DMS153 treated with DMSO at 0.1 percent for 48 hours (cell line): ENCODE measurements around the gene UGT3A1.
"Not testable (repeated sequence)": the region's sequence is repeated elsewhere in the genome, so short reads cannot be mapped to it uniquely, and the experiment has no call there.

Experiments used
- DNase-seq: peaks from one replicate; lab custom pipeline; 2025; ENCODE audit not compliant: unreplicated experiment; lab: John Stamatoyannopoulos, UW

UGT3A1 gene

DNA sequence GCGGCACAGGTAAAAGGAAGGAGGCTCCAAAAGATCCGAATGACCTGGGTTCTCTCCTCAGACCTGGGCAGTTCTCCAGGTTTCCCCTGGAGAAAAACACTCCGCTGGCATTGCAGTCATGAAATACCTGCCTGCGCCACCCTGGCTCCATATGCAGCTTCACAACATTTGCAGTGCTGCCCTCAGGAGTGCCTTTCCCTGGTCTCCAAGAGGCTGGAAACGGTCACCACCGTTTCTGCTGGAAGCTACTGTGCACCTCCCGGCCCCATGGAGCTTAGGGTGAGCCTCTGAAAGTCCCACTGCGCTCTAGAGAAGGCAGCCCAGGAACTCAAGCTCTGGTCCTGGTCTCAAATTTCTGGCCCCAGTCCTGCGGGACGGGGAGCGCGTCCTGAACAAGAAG is 670 bp downstream of the UGT3A1 start:
- no peak for DNase-seq

DNA sequence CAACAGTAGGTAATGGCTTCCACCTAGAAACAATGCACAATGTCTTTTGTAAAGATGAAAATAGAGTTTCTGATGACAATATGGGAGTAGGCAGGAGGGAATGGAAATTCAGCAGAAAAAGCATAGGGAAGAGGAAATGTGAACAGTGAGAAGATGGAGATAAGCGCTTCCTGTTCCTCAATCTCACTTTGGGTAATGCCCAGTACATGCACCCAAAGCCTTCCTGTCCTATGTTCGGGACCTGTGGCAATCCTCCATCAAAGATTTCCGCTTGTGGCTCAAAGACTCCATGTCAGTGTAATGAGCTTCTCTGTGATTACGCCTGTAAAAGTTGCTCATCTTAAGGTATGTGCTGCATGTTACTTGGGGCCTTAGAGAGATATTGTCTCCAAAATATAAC is 2.7 kb downstream of the UGT3A1 start:
- no peak for DNase-seq

DNA sequence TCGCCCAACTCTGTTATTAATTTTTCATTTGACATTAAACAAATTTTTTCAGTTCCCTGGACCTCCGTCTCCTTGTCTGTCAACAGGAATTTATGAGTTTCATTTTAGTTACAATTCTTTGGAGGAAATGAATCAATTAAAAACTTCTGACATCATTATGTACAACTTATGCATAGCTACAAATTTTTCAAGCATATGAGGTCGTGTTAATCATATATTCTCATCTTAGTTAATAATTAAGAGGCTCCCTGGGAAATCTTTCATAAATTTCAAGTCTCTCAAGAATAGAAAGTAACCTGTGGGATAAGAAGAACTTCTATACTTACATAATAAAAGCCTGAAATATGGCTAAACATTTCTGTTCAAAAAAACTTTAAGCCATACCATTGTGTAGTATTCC is 3.4 kb downstream of the UGT3A1 start:
- no peak for DNase-seq

DNA sequence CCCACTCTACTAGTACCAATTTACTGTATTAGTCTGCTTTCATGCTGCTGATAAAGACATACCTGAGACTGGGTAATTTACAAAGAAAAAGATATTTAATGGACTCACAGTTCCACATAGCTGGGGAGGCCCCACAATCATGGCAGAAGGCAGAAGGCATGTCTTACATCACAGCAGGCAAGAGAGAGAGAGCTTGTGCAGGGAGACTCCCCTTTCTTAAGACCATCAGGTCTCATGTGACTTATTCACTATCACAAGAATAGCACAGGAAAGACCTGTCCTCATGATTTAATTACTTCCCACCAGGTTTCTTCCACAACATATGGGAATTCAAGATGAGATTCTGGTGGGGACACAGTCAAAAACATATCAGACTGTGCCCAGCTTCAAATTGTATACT is 11.5 kb downstream of the UGT3A1 start:
- no peak for DNase-seq

DNA sequence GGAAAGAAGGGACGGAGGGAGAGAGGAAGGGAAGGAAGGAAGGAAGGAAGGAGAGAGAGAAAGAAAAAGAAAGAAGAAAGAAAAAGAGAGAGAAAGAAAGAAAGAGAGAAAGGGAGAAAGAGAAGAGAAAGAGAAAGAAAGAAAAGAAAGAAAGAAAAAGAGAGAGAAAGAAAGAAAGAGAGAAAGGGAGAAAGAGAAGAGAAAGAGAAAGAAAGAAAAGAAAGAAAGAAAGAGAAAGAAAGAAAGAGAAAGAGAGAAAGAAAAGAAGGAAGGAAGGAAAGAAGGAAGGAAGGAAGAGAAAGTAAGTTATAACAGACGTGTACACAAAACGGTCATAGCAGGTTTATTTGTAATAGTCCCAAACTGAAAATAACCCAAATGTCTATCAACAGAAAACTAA is 14.3 kb downstream of the UGT3A1 start:
- DNase-seq, result not testable (repeated sequence)

DNA sequence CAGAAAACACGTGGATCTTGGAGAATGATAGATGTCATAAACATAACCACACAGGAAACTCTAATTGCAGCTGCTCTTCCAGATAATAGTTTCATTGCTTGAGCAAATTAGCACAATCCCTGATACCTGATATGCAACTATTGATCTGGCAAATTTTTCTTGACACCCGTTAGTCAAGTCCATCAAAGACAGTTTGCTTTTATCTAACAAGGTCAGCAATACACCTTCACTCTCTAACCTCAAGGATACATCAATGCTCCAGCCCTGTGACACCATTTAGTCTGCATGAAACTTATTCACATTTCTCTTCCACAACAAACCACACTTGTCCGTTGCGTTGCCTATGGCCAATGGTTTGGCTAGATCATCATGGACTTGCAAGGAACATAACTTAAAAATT is 16.6 kb downstream of the UGT3A1 start:
- DNase-seq, result no peak

DNA sequence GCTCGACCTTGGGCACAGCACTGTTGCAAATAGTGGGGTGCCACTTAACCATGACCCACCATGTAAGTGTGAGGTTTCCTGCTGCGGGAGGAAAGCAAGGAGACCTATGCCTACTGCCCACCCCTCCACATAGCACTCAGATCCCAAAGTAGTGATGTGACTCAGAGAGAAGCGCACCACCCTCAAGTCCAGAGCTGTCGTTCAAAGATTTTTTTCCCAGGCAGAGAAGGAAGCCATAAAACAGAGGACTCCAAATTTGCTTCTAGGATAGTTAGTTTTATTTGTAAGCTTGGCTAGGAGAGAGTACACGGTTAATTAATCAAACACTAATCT is 19.3 kb downstream of the UGT3A1 start:
- no peak for DNase-seq

DNA sequence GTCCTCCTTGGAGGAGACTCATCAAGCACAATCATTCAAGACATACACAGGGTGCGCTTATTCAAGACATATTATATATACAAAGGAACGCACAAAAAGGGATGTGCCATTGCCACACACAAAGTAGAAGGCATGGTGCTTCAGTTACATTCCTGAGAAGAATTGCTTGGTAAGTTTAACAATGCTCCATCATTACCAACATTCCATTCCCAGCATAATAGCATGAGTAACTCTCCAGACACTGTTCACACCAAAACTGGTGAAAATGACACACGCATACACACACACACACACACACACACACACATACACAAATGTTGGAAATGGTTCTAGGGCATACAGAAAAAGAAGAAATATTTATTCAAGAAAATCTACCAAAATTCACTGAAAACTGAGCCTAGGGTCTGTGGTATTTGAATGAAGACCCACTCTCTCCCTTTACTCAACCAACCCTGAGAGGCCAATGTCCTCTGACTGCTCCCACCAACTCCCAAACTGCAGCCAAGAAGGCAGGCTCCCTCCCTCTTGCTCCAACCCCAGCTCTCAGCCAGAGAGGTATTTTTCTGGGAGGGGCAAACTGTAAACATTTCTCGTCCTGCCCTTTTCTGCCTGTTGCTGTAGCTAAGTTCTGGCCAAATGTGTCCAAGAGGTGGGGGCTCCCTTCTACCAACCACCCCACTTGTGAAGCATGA is 19.9 kb downstream of the UGT3A1 start:
- DNase-seq, result no peak

DNA sequence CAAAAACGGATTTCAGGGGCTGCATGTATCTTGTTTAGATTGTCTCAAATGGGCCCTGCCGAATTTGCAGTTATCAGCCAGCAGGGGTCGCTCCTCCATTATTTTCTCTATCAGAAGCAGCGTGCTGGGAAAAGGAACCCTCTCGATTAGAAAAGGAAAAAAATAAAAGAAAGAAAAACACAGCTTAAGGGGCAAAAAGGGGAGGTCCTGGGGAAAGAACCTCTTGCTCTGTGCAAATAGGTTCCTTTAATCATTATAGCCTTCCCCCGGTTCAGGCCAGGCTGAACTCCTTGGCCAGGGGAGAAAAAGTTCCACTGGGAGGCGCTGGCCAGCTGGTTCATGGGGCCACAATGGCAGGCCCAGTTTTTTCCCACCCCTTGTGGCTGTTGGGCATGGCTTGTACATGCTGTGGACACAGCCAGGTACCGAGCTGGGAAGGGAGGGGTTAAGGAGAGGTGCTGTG is 27.8 kb downstream of the UGT3A1 start:
- no peak for DNase-seq

DNA sequence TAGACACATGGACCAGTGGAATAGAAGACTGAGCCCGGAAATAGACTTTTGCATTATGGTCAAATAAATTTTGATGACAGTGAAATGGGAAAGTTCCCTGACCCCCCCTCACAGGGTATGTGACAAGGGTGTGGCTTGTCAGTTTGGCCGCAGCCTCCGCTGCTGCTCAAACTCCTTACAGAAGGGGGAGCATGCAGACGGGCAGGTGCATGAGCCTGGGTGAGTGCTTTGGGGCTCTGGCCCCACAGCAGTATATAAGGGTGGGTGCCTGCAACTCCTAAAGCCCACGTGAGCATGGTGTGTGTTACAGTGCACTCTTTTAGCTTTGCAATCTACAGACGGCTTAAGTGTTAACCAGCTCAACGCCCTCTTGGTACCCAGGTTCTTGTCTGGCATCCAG is 30.9 kb downstream of the UGT3A1 start:
- DNase-seq, result no peak

DNA sequence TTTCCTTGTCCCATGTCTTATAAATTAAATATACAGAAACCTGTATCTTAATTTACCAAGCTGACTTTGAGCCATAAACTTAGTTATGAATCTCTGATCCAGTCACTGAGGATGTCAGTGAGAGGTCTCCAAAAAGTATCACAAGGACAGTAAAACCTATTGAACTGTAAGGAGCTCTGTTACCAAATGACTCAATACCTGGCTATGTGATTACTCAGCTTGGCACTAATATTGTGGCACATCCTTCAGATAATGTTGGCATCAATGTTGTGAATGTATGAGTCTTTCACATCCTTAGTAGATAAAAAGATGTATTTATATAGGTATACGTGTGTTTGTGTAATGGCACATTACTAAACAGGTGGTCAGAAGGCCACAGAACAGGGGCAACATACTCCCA is 34.8 kb downstream of the UGT3A1 start:
- DNase-seq, result no peak

DNA sequence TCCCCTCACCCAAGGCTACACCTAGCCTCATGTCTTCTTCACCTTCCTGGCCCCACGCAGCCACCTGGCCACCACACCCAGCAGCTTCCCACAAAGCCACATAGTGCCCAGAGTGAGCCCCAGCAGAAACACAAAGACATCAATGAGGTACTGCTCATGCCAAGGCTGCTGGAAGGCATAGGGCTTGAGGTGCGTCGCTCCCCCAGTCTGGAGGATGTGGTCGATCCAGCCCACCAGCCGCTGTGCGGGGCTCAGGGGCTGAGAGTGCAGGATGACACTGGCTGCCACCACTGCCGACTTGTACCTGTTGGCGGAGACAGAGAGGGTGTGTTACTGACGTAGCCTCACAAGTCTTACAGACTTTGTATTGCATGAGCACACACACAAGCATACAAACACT is 37.0 kb downstream of the UGT3A1 start:
- DNase-seq, result no peak

DNA sequence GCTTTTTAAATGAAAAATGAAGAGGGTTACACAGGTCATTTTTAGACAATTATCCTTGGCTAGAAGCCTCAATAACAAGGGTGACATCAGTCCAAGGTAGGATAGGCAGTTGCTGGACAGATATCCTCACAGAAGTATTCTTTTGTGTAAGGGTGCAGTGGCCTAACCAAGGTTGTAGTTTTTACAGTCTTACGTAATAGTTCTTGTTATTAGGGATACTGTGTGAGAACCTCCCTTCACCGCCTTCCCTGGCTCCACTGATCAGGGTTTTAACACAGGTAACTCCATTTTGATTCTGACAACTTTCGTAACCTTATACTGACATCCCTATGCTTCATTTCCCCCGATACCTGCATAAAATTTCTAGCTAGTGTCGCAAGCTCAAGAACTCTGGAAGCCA is 44.1 kb downstream of the UGT3A1 start:
- DNase-seq, result no peak

DNA sequence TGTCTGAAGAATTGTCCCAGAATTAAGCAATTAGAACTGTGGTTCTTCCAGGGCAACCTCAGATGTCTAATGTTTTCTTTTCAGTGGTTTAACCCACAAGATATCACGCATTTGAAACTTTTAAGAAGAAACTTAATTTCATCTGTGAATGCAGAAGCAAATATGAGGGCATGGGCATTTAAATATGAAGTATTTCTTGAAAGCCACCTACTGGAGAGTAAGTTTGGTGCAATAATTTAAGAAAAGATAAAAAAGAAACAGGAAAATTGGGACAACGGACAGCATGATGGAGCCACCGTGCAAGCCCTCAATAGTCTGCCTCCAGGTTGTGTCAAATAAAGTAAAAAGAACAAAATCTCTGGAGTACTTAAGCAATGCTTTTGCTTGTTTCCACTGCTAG is 51.6 kb downstream of the UGT3A1 start:
- no peak for DNase-seq

DNA sequence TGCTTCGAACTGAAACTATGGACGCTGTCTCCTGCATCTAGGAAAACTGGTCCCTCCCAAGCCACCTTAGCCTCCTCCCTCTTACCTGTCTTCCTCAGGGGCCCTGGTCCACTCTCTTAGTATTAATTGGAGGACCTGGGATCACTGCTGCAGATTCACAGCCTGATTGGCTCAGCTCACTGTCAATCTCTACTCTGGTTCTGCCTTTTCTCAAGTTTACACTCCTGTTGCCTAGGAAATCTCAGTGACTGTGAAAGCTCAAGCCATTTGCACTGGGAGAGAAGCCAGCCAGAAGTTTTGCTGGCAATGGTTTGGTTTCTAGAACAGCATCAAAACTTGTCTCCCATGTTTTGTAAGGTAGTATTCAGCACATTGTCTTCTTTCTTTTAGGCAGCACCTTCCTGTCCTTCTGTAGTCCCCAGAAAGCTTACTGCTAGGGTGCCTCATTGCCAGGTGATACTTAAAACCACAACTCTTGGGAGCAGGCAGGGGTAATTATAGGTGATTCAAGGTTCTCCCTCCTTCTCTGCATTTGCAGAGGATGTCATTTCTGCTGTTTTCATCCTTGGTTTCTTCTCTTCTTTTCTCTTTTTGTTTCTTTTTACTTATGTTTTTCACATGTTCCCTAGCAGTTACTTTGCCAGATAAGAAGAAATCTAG is 52.5 kb downstream of the UGT3A1 start, which contains the start of gene CAPSL:
Gene CAPSL (minus strand): TSS at position 55 of the 660 bp plus-strand sequence. CDS start 17,502 bp downstream, outside the sequence.
- no peak for DNase-seq

DNA sequence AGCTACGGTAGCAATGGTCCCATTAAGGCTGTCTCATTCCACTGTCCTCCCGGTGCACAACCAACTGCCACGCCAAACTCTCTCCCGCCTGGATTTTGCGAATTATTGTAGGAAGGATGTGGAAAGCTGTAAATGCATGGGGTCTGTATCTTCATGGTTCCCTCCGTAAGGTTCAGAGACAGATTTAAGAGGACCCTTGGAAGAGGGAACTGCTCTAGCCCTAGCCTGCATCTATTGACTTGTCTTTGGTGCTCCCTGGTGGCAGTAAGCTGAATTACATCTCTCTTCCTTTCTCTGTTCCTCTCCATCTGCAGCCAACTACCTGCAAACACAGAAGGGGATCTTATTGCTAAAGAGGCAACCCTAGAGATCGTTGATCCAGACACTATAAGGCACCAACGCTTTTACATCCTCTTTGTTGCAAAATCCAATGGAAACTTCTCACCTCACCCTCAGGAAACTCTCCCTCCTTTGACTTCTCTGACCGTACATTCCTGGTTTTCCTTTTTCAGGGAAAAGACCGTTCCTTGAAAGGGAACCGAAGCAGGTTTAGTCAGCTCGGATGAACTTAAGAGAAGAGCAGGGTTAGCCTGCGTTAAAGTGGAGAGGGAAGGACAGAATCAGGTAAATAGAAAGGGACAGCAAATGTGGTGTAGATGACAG is 64.7 kb downstream of the UGT3A1 start:
- peak; percentile 59 for DNase-seq

DNA sequence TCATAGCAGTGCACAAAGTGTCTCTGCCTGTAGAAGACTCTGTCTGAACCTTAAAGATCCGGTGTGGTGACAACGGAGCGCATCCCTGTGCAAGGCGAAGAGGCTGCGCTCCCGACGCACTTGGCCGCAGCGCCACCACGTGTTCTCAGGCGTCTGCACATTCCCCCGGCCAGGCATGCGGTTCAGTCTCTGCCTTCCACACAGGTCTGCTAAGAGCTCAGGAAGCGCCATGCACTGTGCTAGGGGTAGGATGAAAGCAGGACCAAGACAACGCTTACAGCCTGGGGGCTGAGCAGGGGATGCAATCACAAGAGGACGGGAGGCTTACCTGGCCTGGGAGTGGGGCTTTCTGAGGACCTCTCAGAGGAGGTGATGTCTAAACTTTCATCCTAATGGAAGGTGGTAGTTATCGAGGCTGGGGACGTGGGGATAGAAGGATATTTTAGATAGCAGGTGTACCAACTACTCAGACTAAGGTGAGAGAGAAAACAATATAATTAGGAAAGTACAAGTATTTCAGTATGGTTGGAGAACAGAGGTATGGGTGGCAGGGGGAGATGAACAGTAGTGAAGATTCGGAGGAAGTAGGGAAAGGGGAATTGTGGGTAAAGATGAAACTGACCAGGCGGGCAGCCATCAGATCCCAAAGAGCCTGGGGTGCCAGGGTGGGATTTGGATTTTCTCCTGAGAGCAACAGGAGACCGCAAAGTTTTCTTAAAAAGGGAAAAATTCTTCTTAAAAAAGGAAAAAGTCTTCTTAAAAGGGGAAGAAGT is 66.1 kb downstream of the UGT3A1 start:
- DNase-seq, result peak; percentile 41

DNA sequence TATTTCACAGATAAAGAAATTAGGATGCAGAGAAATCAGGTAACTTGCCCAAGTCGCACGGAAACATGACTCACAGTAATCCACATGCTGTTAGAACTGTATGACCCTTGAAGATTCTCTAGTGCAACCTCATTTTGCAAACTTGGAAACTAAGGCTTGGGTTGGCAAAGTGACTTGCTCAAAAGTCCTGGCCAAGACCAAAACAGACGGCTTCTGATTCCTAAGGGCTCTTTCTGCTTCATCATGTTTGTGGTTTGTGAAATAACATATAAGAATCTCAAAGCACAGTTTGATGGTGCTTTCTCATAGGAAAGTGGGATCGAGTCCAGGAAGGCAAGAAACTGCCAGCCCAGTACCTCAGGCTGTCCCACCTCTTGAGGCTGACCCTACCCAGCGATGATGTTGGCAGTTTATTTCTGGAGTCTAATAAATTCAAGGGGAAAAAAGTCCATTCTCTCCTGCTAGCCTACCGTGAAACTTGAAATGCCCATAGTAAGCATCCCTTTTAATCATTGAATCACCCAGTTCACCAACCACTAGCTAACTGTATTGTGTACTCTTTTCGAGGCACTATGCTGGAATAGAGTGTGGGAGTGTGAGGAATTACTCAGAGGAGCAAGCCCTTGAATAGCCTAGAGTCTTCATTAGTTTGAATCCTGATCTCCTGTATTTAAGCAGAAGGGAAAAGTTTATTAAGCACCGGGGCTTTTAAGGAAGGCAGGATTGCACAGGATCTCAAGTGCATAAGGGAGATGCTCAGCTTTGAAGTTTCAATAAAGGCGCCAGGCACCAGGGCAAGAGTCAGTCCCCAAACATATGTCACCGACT is 66.9 kb downstream of the UGT3A1 start:
- no peak for DNase-seq

DNA sequence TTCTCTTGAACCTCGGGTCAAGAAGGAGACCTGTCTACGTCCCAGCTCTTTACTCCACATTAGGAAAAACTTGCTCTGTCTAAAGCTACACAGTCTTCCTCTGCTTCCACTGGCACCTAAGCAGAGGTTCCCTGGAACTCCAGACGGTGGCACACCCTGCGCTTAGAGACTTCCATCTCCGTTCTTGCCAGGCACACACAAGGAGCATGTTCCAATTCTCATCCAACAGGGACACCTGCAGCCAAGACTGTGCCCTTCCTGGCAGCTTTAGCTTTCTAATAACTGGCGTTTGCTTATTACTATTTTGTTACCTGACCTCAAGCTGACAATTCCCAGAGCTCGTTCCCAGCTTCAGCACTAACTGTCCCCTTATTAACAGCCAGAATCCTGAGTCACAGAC is 68.7 kb downstream of the UGT3A1 start:
- no peak for DNase-seq

DNA sequence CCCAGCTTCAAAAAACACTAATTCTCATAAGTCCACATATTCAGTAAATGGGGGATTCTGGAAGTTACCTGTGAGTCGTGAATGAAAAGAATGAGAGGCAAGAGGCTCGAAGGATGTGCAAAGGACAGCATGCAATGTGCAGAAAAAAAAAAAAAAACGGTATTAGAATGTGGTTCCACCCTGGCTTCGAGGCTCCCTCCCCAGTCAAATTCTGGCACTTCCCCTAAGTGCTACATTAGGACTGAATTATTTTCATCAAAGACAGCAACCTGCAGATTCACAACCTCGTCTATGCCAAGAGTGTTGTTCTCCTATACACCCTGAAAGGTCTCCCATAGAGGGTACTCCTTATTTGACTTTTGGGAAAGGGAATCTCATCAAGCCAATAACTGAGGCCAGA is 69.3 kb downstream of the UGT3A1 start:
- no peak for DNase-seq

DNA sequence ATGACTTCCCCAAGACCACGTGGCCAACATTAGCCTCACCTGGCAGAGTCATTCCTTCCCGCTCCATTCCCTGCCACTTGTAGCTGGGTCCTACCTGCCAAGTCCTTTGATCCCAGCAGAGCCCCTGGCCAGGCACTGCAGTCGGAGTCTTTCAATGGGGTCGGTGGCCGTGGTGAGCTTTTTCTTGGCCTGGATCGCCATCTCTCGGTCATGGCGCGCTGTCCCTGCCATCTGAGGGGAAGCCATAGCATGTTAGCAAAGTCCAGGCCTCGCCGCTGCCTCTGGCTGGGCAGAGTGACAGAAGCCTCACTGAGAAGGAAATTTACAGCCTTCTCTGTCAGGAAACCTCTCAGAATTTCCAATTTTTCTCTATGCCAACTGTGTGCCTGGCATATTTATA is 70.3 kb downstream of the UGT3A1 start:
- DNase-seq, result no peak
